Measurements from ENCODE around the gene RYK.

Gene RYK

DNA sequence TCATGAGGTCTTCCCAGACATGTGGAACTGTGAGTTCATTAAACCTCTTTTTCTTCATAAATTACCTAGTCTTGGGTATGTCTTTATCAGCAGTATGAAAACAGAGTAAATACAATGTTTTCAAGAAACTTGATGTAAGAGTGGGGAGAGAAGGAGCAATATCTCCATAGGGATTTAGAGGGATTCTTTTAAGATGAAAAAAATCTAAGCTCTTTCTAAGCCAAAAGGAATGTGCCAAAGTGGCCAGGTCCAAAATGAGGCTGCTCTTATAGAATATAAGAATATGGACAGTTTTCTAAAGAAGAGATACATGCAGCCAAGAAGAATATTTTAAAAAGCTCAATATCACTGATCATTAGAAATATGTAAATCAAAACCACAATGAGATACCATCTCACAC is 23.9 kb upstream of the RYK start:
- no peak for DNase-seq (ENCODE audit: low spot score)
- H3K14ac ChIP-seq (ENCODE audit: low read length), result no peak overlapping the region
- H3K23ac ChIP-seq (ENCODE audit: low read depth, low read length, poor library complexity), result no peak overlapping the region
- H3K36me3 ChIP-seq (replicated peaks in 1 of 2; ENCODE audit: control insufficient read depth in 2 of 2, insufficient read depth in 2 of 2, low read length in 2 of 2), result no peaks in the 10 kb centered on the region
- no peak overlapping the region for H4K8ac ChIP-seq (ENCODE audit: low read depth, low read length)
- H3K27me3 ChIP-seq (ENCODE audit: control insufficient read depth in 3 of 3, insufficient read depth in 3 of 3, low read depth in 1 of 3, low read length in 3 of 3), result peaks cover 0 to 29% (median 0%) of the 10 kb centered on the region in 3 experiments
- no peak overlapping the region for H3K27ac ChIP-seq (replicated peaks; ENCODE audit: low read length)
- no peaks in the 10 kb centered on the region for H3K9me3 ChIP-seq (replicated peaks in 1 of 2; ENCODE audit: control insufficient read depth in 2 of 2, insufficient read depth in 1 of 2, low read depth in 1 of 2, low read length in 2 of 2)
- H2AK5ac ChIP-seq (ENCODE audit: low read depth, low read length), result no peak overlapping the region
- no peak overlapping the region for H2AFZ ChIP-seq (ENCODE audit: low read length)
- no peak overlapping the region for H3K4me2 ChIP-seq (ENCODE audit: insufficient read depth, low read length, poor library complexity, severe bottlenecking)
- no peak overlapping the region for H3K4ac ChIP-seq (ENCODE audit: low read length)
- H3K18ac ChIP-seq (ENCODE audit: low read length), result no peak overlapping the region
- no peak overlapping the region for H4K91ac ChIP-seq (ENCODE audit: low read depth, low read length, poor library complexity)
- no peak overlapping the region for H2BK15ac ChIP-seq (ENCODE audit: low read length)
- no peak overlapping the region for H2BK5ac ChIP-seq (ENCODE audit: low read length)
- H3K9ac ChIP-seq (ENCODE audit: low read depth, low read length, poor library complexity), result no peak overlapping the region
- H3K79me1 ChIP-seq (ENCODE audit: low read depth, low read length), result no peaks in the 10 kb centered on the region
- H2BK120ac ChIP-seq (ENCODE audit: low read depth, low read length), result no peak overlapping the region
- no peak overlapping the region for H3K4me3 ChIP-seq (ENCODE audit: low read length in 2 of 2)
- H3K4me1 ChIP-seq (ENCODE audit: control insufficient read depth in 2 of 2, insufficient read depth in 1 of 2, low read depth in 1 of 2, low read length in 2 of 2), result peaks cover 0 to 10% of the 10 kb centered on the region in 2 donors
- no peak overlapping the region for H2BK12ac ChIP-seq (ENCODE audit: low read length)

DNA sequence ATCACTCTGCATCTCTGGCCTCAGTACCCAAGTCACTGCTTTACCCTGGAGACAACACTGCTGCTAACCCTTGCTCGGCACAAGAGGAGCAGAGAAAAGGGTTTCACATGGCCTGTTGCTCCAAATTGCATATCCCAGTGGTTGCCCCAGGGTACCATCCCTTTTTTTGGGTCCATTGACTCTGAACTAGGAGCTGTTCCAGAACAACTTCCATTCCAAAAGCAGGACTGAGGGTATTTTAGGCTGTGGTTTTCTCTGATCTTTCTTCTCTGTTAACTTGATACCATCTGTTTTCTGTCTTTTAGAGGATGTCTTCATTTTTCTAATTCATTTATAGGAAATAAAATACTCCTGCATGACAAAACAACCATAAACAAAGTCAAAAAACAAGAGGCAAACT is 17.3 kb upstream of the RYK start:
- peaks cover 0 to 3% of the 10 kb centered on the region in 2 donors for H3K9me3 ChIP-seq (replicated peaks in 1 of 2; ENCODE audit: control insufficient read depth in 2 of 2, insufficient read depth in 1 of 2, low read depth in 1 of 2, low read length in 2 of 2)
- WGBS, 2 donors (ENCODE audit: extremely low coverage in 2 of 2, insufficient read length in 2 of 2, insufficient replicate concordance in 1 of 2), result no CpG with 5 or more reads among the region's 1 CpG
- peaks cover 0 to 20% (median 0%) of the 10 kb centered on the region in 3 experiments for H3K27me3 ChIP-seq (ENCODE audit: control insufficient read depth in 3 of 3, insufficient read depth in 3 of 3, low read depth in 1 of 3, low read length in 3 of 3)
- no peak overlapping the region for H2BK120ac ChIP-seq (ENCODE audit: low read depth, low read length)
- no peak overlapping the region for H3K23ac ChIP-seq (ENCODE audit: low read depth, low read length, poor library complexity)
- H4K8ac ChIP-seq (ENCODE audit: low read depth, low read length), result no peak overlapping the region
- no peak overlapping the region for H2BK5ac ChIP-seq (ENCODE audit: low read length)
- no peak overlapping the region for H3K18ac ChIP-seq (ENCODE audit: low read length)
- no peak overlapping the region for H2AFZ ChIP-seq (ENCODE audit: low read length)
- H3K4ac ChIP-seq (ENCODE audit: low read length), result no peak overlapping the region
- no peak overlapping the region for H3K14ac ChIP-seq (ENCODE audit: low read length)
- H3K36me3 ChIP-seq (replicated peaks in 1 of 2; ENCODE audit: control insufficient read depth in 2 of 2, insufficient read depth in 2 of 2, low read length in 2 of 2), result no peaks in the 10 kb centered on the region
- H3K79me1 ChIP-seq (ENCODE audit: low read depth, low read length), result no peaks in the 10 kb centered on the region
- no peak overlapping the region for H3K4me3 ChIP-seq (ENCODE audit: low read length in 2 of 2)
- H2BK15ac ChIP-seq (ENCODE audit: low read length), result no peak overlapping the region
- H2AK5ac ChIP-seq (ENCODE audit: low read depth, low read length), result no peak overlapping the region
- H3K27ac ChIP-seq (replicated peaks; ENCODE audit: low read length), result no peak overlapping the region
- H3K4me2 ChIP-seq (ENCODE audit: insufficient read depth, low read length, poor library complexity, severe bottlenecking), result no peak overlapping the region
- H4K91ac ChIP-seq (ENCODE audit: low read depth, low read length, poor library complexity), result no peak overlapping the region
- no peak for DNase-seq (ENCODE audit: low spot score)
- no peak overlapping the region for H3K9ac ChIP-seq (ENCODE audit: low read depth, low read length, poor library complexity)
- H3K4me1 ChIP-seq (ENCODE audit: control insufficient read depth in 2 of 2, insufficient read depth in 1 of 2, low read depth in 1 of 2, low read length in 2 of 2), result no peaks in the 10 kb centered on the region
- no peak overlapping the region for H2BK12ac ChIP-seq (ENCODE audit: low read length)

DNA sequence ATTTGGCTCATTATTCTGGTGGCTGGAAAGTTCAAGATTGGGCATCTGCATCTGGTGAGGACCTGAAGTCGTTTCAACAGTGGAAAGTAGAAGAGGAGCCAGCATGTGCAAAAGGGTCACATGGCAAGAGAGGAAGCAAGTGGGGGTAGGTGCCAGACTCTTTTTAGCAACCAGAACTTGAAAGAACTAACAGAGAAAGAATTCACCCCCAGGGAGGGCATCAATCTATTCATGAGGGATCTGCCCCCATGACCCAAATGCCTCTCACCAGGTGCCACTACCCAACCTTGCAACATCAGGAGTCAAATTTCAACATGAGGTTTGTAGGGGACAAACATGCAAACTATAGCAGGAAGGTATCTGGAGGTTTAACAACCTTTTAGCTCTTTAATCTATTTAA is 10.3 kb upstream of the RYK start:
- Histone ChIP-seq H2BK12ac (ENCODE audit: low read length) (no peak overlapping the region), H3K18ac (ENCODE audit: low read length) (no peak overlapping the region), H3K27me3 (ENCODE audit: control insufficient read depth in 3 of 3, insufficient read depth in 3 of 3, low read depth in 1 of 3, low read length in 3 of 3) (no peaks in the 10 kb centered on the region), H2BK120ac (ENCODE audit: low read depth, low read length) (no peak overlapping the region), H2AFZ (ENCODE audit: low read length) (no peak overlapping the region), H2BK5ac (ENCODE audit: low read length) (no peak overlapping the region), H3K79me1 (ENCODE audit: low read depth, low read length) (no peaks in the 10 kb centered on the region), H3K4ac (ENCODE audit: low read length) (no peak overlapping the region), H3K9ac (ENCODE audit: low read depth, low read length, poor library complexity) (no peak overlapping the region), H3K4me1 (ENCODE audit: control insufficient read depth in 2 of 2, insufficient read depth in 1 of 2, low read depth in 1 of 2, low read length in 2 of 2) (no peaks in the 10 kb centered on the region), H3K27ac (replicated peaks; ENCODE audit: low read length) (no peak overlapping the region), H3K36me3 (replicated peaks in 1 of 2; ENCODE audit: control insufficient read depth in 2 of 2, insufficient read depth in 2 of 2, low read length in 2 of 2) (no peaks in the 10 kb centered on the region), H3K4me2 (ENCODE audit: insufficient read depth, low read length, poor library complexity, severe bottlenecking) (no peak overlapping the region), H3K23ac (ENCODE audit: low read depth, low read length, poor library complexity) (no peak overlapping the region), H2BK15ac (ENCODE audit: low read length) (no peak overlapping the region), H3K9me3 (replicated peaks in 1 of 2; ENCODE audit: control insufficient read depth in 2 of 2, insufficient read depth in 1 of 2, low read depth in 1 of 2, low read length in 2 of 2) (no peaks in the 10 kb centered on the region), H3K4me3 (ENCODE audit: low read length in 2 of 2) (no peak overlapping the region), H4K91ac (ENCODE audit: low read depth, low read length, poor library complexity) (no peak overlapping the region), H2AK5ac (ENCODE audit: low read depth, low read length) (no peak overlapping the region), H4K8ac (ENCODE audit: low read depth, low read length) (no peak overlapping the region), H3K14ac (ENCODE audit: low read length) (no peak overlapping the region)
- no peak for DNase-seq (ENCODE audit: low spot score)
- no CpG with 5 or more reads among the region's 1 CpG for WGBS, 2 donors (ENCODE audit: extremely low coverage in 2 of 2, insufficient read length in 2 of 2, insufficient replicate concordance in 1 of 2)

DNA sequence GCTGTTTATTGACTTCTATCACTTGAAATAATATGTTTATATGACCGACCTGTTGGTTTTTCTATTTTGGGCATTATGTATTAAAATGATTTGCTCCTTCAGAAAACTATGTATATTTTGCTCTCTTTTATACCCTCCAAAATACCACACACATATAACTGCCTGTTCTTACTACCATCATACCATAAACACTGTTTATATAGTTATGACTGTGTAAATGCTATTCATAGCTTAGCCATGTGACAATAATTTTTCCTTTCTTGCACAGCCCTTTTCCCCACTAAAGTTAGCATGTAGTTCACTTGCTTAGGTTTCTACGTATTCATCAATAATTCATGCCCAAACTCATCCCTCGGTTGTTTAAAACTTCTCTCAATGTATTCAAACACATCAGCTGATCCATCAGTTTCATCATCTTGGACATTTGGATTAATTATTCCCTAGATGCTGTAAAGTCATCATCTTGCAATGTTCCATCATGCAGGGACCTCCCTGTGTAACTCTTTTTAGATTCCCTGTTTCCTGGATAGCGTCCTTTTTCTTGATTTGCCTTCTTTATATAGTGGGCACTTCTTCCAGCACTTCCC is 8.2 kb upstream of the RYK start:
- Histone ChIP-seq H3K23ac (ENCODE audit: low read depth, low read length, poor library complexity) (no peak overlapping the region), H2BK12ac (ENCODE audit: low read length) (no peak overlapping the region), H3K18ac (ENCODE audit: low read length) (no peak overlapping the region), H2BK5ac (ENCODE audit: low read length) (no peak overlapping the region), H3K27me3 (ENCODE audit: control insufficient read depth in 3 of 3, insufficient read depth in 3 of 3, low read depth in 1 of 3, low read length in 3 of 3) (no peaks in the 10 kb centered on the region), H3K79me1 (ENCODE audit: low read depth, low read length) (no peaks in the 10 kb centered on the region), H3K4me3 (ENCODE audit: low read length in 2 of 2) (no peak overlapping the region), H4K91ac (ENCODE audit: low read depth, low read length, poor library complexity) (no peak overlapping the region), H3K9ac (ENCODE audit: low read depth, low read length, poor library complexity) (no peak overlapping the region), H3K9me3 (replicated peaks in 1 of 2; ENCODE audit: control insufficient read depth in 2 of 2, insufficient read depth in 1 of 2, low read depth in 1 of 2, low read length in 2 of 2) (no peaks in the 10 kb centered on the region), H2AK5ac (ENCODE audit: low read depth, low read length) (no peak overlapping the region), H3K14ac (ENCODE audit: low read length) (no peak overlapping the region), H2AFZ (ENCODE audit: low read length) (no peak overlapping the region), H2BK15ac (ENCODE audit: low read length) (no peak overlapping the region), H3K4me1 (ENCODE audit: control insufficient read depth in 2 of 2, insufficient read depth in 1 of 2, low read depth in 1 of 2, low read length in 2 of 2) (no peaks in the 10 kb centered on the region), H3K27ac (replicated peaks; ENCODE audit: low read length) (no peak overlapping the region), H3K4me2 (ENCODE audit: insufficient read depth, low read length, poor library complexity, severe bottlenecking) (no peak overlapping the region), H3K36me3 (replicated peaks in 1 of 2; ENCODE audit: control insufficient read depth in 2 of 2, insufficient read depth in 2 of 2, low read length in 2 of 2) (no peaks in the 10 kb centered on the region), H4K8ac (ENCODE audit: low read depth, low read length) (no peak overlapping the region), H2BK120ac (ENCODE audit: low read depth, low read length) (no peak overlapping the region), H3K4ac (ENCODE audit: low read length) (no peak overlapping the region)
- no CpG with 5 or more reads among the region's 4 CpGs for WGBS, 2 donors (ENCODE audit: extremely low coverage in 2 of 2, insufficient read length in 2 of 2, insufficient replicate concordance in 1 of 2)
- DNase-seq (ENCODE audit: low spot score), result no peak

Measured in neuronal stem cell (in vitro differentiated cells).